ACHN (cell line): ENCODE results near the gene RUVBL1.

Experiments used
- DNase-seq: peaks from one replicate; pipeline ENCODE4 v3.0.0-alpha.2; 2015
- in situ Hi-C: cut with HindIII; loops from 2 replicates; pipeline ENCODE4 v1.10.0; 2017; ENCODE audit warnings: low sequenced_read_pairs, low pct_ligation_motif_present, low pct_unique_long_range_greater_than_20kb

The RUVBL1 gene

DNA sequence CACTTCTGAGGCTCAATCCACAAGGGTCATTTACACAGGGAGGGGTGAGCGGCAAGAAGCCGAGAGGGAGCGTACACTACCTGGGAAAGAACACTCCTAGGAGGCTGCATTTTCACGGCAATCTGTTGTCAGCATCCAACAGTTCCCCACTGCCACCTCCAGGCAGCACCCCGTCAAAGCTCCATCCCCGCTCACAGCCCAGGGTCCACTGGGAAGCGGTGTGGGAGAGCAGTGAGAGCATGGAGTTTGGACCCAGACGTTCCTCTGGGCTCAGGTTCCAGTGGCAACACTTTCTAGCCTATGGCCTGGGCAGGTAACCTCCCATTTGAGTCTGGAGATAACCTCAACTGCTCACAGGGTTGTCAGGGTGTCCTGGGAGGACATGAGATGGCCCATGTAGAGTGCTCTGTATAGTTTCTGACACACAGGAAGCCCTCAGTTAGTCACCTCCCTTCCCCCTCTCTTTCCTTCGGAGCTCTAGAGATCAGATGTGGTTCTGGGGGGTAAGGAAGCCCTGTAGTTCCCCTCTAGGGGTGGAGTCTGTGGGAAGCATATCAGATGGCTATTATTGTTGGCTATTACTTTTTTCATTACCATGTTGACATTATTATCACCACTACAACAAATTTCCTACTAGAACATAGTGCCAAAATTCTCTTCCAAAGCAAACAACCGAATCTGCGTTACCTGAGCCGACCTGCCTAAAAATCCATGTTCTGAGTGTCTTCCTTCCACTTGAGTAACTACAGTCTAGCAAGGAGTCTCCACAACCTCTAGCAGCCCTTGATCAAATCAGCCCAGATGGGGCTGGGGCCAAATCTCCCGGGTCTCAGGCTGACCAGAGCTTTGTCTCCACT is 29.1 kb downstream of the RUVBL1 start:
- DNase-seq: no peak
- in situ Hi-C loops: no loop called here

DNA sequence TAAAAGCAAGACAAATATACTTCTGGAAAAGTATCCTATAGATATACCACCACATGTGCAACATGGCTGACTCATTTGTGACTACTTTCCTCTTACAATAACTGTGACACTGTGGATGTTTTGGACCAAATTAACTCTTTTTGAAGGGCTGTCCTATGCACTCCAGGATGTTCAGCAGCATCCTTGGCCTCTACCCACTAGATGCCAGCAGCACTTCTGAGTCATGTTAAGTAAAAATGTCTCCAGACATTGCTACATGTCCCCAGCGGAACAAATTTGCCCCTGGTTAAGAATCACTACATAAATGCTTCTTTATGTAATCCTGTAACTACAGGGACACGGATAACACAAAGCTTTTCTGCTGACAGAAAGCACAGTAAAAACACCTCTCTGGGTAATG is 32.0 kb downstream of the RUVBL1 start:
- DNase-seq: no peak
- in situ Hi-C loops: no loop called here

DNA sequence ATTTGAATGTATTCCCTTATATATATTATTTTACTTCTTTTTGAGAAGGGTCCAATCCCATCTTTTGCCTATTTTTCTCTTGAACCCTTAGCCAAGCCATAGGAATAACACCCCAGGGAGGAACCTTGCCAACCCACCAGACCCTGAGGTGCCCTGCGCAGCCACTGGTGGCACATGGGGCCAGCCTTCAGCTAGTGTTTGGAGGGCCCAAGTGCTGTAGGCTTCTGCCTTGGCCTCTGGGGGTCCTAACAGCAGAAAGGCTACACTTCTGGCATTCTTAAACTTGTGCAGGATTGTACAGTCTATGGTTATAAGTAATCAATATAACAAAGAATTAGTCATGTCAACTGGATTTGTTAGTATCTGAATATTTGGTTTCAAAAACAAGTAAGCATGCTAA is 34.5 kb downstream of the RUVBL1 start:
- in situ Hi-C loops: no loop called here
- no peak for DNase-seq

DNA sequence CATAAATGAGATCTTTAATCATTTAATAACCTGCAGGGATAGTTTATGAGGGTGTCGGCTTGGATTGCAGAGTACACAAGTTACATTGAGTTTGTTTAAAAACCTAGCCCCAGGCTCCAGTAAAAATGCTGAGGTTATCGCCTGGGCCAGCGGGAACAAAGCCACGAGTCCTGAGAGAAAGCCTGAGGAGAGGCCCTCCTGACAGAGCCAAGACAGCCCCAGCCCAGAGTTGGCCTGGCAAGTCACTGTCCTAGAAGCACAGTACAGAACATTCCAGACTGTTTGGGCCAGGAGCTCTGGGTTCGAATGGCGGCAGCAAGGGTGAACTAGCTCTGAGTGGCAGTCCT is 39.0 kb downstream of the RUVBL1 start:
- no peak for DNase-seq
- in situ Hi-C loops: no loop called here

DNA sequence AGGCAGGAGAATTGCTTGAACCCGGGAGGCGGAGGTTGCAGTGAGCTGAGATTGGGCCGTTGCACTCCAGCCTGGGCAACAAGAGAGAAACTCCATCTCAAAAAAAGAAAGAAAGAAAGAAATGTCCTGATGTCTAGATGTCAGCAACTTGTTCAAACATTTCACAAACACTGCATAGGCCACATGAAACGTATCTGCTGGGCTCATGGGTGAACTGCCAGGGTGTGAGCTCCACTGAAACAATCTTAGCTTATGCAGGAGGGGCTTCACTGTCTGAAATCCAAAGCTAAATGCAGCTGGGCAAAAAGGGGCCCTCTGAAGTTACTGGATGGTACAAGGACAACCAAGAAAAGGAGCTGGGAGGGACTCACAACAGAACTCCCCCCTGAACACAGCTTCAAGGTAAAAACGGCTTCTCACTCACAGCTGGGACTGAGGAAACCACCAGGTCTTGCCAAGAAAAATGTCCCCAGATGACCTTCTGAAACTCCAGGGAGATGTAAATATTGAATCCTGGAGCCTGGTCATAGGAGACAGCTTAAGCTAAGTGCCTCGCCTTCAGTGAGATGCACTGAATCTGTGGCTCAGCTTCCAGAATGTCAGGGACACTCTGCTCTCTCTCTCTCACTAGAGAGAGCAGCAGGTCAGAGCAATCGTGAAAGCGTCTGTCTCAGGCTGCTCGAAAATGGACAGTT is 39.5 kb downstream of the RUVBL1 start:
- DNase-seq: no peak
- in situ Hi-C loops: no loop called here

DNA sequence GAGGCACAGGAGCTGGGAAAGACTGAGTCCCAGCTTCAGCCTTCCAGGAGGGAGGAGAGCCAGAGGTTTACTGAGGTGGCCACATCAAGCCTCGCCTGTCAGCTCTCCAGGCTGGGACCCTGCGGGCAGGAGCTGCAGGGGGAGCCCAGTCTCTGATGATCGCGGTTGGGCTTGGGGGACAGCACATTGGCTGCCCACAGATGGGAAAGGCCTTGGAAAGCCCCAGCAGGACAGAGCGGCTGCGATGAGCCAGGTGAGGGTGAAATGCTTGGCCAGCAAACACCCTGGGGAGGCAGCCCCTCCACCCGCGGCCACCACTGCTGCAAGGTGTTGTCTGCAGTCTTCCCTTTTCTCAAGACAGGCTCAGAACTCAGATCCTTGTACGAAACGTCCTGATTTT is 40.2 kb downstream of the RUVBL1 start:
- in situ Hi-C loops: no loop called here
- no peak for DNase-seq

DNA sequence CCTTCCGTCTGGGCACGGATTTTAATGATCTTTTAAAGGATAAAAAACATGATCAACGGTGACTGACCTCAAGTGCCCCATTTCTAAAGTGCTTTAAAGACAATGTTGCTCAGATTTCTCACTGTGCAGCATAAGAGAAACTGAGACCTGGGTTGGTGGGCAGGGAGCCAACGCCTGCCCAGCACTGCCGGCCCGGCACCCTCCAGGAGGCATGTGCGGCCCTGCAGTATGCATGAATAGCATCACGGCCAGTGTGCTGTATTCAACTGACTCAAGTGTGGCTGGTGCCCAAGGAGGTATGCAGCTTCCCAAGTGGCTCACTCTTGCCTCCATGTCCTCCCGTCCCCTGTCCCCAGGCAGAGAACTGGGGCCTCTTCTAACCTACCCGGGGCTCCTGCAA is 41.1 kb downstream of the RUVBL1 start:
- peak; percentile 20 for DNase-seq
- in situ Hi-C loops: no loop called here

DNA sequence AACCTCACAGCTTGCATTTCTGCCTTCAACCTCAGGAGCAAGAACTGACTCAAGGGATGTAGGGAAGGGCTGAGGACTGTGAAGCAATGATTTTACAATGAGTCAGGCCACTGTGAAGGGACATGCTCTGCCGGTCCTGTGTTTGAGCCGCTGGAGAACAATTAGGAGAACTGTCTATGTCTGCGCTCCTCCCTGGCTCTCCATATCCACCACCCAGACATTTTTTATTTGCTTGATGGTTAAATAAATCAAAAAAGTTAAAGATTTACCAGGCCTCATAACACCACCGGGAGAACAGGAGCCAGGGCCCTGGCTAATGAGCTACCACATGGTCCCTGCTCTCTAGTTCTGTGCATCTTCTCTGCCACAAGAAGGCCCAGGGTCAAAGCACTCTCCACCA is 41.8 kb downstream of the RUVBL1 start:
- peak; percentile 92 for DNase-seq
- in situ Hi-C loops: no loop called here

DNA sequence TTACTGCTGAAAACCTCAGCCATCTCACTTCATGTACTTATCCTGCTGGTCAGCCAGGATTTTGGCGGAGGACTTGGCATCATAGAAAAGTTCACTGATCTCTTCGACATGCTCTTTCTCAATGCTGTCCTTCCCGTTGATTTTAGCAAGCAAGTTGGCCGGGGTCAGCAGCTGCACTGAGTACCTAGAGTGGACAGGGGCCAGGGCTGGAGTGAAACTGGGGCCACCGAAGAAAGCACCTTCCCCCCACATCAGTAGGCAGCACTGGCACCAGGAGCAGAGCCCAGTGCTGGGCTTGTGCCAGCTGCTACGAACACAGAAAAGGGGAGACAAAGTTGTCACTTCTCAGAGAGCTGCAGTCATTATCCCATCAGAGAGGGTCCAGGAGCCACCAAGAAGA is 42.4 kb downstream of the RUVBL1 start:
- in situ Hi-C loops: no loop called here
- DNase-seq: no peak

DNA sequence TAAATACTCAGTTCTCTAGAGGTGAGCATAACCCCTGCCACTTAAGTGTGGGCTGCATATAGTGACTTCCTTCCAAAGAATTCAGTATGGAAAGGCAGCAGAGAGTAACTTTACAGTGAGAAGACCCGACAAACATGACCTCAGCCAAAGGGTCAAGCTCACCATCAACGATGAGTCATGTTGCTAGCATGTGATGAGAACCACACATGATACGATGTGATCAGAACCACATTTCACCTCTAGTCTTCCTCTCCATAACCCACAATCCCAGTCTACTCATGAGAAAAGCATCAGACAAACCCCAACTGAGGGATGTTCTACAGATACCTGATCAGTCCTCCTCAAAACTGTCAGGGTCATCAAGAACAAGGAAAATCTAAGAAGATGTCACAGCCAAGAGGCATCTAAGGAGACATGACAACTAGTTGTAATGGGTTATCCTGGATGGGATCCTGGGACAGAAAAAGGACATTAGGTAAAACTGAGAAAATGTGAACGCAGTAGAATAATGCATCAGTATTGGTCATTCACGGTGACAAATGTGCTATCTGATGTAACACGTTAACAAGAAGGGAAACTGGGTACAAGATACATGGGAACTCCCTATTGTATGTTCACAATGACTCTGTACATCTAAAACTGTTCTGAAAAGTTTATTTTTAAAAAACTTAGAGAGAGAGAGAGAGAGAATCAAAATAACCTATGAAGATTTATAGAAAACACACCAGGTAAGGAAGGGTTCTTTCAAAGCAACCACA is 43.1 kb downstream of the RUVBL1 start:
- DNase-seq: peak; percentile 84
- in situ Hi-C loops: no loop called here

DNA sequence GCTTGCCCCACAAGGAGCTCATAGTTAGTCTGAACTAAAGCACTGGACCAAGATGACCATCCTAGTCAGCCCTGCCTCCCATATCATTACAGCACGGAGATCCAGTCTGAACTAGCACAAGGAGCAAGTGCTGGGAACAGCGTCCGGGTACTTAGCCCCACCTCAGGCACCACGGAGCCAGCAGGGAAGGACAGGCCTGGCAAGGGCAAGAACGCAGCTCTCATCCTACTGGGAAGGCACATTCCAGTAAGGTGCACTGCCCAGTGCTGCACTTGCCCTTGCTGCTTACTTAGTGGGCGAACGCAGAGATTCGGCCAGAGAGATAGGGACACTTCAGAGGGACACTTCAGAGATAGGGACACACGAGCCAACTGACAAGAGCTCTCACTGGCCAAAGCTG is 43.8 kb downstream of the RUVBL1 start:
- in situ Hi-C loops: no loop called here
- no peak for DNase-seq

DNA sequence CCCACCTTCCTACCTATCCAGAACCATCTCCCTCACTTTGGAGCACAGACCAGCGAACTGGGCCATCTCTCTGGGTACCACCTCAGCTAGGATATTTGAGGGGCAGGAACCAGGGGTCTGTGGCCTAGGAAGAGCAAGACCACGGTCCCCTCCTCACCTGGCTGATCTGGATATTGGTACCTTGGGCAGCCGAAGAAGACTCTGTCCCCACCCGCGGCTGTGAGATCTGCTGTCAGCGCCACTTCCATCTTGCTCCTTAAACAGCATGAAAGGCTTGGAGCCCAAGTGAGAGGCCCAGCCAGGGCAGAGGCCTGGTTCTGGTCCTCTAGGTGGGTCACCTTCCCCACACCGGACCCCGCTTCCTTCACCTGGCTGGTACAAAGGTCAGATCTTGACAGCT is 44.7 kb downstream of the RUVBL1 start:
- in situ Hi-C loops: no loop called here
- DNase-seq: no peak

DNA sequence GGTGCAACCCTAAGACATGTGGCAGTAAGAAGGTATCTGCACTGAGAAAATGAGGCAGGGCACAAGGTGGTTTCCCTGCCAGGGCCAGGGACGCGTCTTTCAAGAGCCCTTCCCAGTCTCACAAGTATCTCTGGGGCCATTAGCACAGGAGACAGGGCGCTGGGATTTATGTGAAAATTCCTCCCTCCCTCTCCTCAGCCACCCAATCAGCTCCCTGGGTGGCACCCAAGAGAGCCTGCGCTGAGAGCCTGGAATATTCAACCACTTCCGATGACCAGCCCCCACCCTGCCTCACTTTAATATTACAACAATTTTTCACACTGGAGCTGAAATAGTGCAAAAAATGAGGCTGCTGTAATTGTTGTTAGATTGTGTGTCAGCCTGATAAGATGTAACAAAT is 45.3 kb downstream of the RUVBL1 start:
- DNase-seq: no peak
- in situ Hi-C loops: no loop called here

DNA sequence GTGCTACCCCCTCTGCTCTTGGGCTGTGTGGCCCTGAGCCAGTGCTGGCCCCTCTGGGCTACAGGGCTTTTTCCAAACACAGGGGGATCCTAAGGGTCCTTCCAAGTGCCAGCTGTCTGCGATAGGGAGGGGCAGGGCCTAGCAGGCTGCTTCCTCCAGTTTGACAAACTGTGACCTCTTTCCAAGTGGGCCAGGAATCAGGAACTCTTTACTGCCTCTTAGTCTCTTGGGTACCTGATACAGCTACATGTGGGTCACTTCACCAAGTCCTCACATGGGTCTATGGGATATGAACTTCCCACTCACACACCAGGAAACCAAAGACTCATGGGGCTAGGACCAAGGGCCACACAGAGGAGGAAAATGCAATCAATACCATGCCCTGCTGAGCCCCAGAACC is 45.9 kb downstream of the RUVBL1 start:
- in situ Hi-C loops: no loop called here
- no peak for DNase-seq

DNA sequence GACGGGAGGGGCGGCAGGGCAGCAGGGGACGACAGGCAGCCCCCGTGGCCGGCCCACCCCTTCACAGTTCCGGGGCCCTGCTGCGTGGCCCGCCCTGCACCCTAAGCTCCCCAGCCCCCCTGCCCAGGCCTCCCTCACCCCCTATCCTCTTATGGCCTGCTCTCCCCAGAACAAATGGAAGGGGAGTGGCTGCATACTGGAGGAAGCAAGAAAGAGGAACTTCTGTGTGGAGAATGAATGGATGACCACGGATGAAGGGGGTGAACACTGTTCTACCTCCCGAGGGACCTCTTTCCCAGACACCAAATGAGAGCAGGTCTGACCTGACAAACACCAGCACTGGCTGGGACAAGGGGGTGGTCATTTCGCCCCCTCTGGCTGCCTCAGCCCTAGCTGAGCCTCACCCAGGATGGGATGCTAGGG is 46.4 kb downstream of the RUVBL1 start:
- in situ Hi-C loops: no loop called here
- DNase-seq: no peak

DNA sequence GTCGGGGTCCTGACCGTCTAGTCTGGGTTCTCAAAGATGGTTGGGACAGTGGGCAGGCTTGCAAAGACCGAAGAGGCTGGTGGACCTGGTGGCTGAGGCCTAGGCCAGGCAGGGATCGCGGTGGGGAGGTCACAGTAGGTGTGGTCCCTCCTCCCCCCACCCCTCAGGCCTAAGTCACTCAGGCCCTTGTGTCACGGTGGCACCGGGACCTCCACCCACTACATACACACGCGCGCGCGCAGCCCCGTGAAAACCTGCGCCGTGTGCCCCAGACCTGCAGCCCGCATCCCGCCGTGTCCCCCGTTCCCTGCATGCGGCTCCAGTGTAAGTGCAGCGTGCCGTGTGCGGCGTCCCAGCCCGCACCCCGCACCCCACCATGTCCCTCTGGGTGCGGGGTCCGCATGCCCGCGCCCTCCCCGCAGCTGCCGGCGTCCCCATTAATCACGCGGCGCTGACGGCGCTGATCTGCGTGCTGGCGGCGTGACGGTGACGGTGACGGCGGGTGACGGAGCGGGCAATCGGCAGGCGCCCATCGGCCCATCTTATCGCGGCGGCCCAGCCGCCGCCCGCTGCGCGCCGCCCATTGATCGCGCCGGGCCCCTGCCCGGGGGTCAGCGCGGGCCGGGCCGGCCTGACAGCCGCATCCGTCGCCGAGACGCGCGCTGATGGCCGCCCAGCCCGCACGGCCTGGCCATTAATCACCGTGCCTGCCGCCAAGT is 47.0 kb downstream of the RUVBL1 start:
- in situ Hi-C loops: no loop called here
- DNase-seq: no peak

DNA sequence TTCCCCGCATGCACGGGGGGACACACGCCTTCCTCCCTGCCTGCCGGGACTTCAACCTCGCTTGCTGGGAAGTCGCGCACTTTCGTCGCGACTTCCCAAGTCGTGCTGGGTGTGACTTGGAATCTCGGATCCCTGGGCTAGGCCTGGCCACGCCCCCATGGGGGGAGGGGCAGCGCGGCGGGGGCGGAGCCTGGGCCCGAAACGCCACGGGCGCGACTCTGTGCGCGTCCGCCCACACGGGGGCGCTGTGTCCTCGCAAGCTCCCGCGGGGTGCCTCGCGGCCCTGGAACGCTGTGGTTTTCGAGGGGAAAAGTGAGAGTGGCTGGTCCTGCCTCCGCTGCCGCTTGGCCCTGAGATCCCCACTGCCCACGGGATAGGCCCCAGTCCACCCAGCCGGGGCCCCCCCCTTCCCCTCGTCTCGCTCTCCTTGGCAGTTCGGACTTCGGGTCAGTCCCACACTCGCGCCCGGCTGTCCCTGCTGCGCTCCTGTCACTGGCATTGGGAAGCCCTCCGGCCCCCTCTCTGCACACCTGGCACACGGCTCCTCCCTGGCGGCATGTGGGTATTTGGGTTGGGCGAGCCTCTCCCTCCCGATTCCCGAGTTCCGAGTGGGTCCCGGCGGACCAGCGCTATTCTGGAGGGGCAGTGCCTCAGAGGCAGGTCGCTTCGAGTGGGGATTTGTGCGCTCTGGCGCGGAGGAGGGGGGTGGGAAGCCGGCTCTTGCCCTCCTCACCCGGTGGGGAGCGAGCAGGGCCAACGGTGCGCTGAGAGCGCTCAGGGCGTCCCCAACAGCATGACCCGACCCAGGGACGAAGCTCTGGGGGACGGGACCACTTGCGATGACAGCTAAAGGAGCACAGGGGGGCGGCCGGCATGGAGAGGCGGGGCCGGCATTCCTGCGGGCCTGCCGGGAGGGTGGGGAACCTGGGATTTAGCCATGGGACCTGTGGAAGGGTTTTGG is 47.8 kb downstream of the RUVBL1 start:
- in situ Hi-C loops: no loop called here
- peak; percentile 79 for DNase-seq
